AG08396 (cell line): ENCODE measurements around the gene RSBN1L.
A peak's percentile ranks its signal among the peaks of the same experiment; 100 is the strongest.

Experiments
- DNase-seq: peaks from one replicate; pipeline ENCODE4 v3.0.0; 2012; ENCODE audit warnings: low spot score, mixed read lengths

RSBN1L gene

DNA sequence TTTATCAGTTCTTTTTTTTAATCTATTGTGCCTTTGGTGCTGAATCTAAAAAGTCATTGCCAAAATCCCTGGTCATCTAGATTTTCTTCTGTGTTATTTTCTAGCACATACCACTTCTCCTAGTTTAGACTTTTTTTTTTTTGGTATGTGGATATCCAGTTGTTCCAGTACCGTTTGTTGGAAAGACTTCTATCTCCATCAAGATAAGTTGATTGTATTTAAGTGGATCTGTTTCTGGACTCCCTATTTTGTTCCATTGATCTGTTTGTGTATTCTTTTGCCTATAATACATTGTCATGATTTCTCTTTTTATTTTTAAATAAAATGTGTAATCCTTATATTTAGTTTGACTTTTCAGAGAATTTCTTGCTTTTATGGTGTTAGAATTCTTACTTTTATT lies 35.5 kb downstream of the RSBN1L start:
- DNase-seq = no peak

DNA sequence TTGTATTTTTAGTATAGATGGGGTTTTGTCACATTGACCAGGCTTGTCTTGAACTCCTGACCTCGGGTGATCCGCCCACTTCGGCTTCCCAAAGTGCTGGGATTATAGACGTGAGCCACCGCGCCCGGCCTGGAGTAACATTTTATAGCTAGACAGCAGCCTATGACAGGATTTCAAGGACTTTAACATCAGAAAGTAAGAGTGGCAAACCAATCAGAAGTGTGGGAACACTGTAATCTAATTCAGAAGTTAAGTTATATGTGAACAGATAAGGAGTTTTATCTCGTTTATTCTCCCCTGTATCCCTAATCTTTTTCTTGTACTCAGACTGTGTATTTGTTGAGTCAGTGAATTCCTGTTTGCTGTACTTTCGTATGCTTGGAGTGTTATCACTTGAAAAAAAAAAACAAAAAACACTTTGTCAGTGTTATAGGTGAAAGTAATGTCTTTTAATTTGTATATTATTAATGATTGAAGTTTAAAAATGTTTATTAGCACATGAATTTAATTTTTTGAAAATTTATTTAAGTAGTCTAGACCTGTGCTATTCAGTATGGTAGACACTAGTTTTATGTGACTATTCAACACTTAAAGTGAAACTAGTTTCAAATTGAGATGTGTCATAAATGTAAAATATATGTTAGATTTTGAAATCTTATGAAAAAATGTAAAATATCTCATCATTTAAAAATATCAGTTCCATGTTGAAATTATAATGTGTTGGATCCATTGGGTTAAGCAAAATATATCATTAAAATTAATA lies 38.6 kb downstream of the RSBN1L start:
- DNase-seq = no peak

DNA sequence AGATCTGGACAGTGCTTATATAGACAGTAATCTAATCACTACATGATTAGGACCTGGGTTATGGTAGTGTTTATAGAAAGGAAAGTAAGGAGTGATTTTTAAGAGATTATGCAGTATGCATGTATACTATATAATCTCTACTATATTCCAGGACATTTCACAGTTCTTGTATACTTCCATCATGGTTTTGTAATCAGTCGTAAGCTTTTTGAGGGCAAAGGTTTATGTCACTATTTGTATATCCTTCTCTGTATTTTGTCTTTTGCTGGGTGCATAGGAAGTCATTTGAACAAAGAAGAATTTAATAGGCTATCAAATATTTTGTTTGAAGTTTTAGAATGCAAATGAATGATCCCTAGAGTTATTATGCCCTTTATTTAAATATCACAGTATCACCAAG lies 39.2 kb downstream of the RSBN1L start:
- DNase-seq = no peak

DNA sequence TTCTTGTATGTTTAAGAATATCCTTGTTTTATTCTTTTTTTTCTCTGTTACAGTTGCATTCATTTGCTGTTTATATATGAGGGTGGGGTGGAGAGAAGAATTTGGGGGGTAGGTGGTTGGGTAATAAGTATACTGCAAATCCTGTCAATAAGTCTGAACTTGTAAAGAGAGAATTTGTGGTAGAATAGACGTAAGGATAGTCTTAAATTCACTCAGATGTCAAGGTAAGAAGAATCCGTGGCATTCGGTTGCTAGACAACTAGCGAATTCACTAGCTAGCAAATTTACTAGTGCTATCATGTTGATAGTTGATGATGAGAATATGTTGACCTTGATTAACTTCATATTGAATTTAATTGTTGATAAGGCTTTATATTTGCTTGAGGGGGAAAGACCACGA lies 40.7 kb downstream of the RSBN1L start:
- DNase-seq = no peak

DNA sequence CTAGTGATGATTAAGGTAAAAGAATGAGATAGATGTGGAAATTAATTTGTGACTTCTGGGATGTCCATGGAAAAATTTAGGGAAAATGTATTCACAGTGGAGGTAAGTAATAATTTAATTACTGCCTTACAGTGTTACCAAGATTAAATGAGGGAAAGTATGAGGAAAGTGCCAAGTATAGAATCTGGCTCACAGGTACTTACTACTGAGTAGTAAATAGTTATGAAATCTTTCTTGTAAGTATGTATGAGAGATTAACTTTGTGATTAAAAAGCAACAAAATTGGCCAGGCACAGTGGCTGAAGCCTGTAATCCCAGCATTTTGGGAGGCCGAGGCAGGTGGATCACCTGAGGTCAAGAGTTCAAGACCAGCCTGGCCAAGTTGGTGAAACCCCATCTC lies 42.1 kb downstream of the RSBN1L start:
- DNase-seq = no peak

DNA sequence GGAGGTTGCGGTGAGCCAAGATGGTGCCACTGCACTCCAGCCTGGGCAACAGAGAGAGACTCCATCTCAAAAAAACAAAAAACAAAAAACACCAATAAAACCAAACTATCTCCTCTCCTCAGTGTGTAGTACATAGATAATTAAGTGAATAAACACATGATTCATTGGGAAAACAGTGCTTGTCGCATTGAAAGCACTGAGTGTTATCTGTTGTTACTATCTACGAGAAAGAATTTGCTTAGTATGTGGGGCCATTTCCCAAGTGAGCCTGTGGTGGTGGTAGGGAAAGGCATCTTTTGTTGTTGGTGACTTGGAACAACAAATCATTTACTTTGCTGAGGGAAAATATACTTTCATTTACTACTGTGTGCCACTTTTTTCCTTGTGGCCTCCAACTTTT lies 42.6 kb downstream of the RSBN1L start:
- peak; percentile 44 for DNase-seq

DNA sequence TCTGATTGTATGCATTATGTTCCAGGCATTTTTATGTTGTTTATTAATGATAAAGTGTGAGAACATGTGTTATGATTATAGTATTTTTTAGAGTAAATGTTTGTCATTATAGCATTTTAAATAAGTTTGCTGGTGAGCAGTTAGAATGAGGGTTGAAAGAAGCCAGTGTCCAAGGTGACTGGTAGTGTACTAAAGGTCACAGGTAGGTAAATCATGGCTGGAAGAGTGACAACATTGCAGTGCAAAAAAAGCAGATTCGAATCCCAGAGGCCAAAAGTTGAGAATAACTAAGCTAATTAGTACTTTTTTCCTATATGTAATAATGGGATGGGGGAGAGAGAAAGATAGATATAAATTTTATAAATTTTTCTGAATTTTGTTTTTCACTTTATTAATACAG lies 44.0 kb downstream of the RSBN1L start:
- DNase-seq = no peak

DNA sequence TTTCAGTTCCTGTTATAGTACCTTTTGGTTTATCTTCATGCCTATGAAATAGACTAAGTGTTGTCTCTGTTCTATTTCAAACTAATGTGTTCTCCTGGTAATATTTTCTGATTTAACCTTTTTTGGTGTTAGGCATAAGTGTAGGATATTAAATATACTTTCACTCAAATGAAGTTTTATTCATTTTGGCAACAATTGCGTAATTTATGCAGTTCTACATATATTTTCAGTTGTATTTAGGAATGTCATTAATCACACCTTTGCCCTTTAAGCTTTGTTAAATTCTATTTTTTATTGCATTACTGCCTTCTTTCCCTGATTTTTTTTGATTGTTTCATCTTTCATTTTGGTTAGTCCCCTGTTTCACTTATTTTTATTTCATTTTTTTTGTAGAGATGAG lies 47.3 kb downstream of the RSBN1L start:
- DNase-seq = no peak

DNA sequence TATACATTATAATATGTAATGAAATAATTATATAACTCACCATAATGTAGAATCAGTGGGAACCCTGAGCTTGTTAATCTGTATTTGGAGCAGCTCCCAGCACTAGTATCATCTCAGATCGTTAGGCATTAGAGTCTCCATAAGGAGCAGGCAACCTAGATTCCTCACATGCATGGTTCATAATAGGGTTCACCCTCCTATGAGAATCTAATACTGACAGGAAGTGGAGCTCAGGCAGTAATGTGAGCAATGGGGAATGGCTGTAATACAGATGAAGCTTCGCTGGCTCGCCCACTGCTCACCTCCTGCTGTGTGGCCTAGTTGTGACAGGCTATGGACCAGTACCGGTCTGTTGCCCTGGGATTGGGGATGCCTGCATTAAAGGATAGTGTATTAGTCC lies 49.5 kb downstream of the RSBN1L start:
- DNase-seq = no peak

DNA sequence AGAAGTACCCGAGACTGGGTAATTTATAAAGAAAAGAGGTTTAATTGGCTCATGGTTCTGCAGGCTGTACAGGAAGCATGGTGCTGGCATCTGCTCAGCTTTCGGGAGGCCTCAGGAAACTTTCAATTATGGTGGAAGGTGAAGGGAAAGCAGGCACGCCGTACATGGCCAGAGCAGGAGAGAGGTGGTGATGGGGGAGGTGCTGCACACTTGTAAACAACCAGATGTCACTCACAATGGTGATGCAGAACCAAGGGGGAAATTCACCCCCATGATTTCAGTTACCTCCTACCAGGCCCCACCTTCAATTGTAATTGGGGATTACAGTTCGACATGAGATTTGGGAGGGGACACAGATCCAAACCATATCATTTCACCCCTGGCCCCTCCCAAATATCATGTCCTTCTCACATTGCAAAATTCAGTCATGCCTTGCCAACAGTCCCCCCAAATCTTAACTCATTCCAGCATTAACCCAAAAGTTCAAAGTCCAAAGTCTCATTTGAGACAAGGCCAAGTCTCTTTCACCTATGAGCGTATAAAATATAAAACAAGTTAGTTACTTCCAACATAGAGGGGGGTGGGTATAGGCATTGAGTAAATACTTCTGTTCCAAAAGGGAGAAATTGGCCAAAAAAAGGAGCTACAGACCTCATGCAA lies 50.0 kb downstream of the RSBN1L start:
- DNase-seq = no peak

DNA sequence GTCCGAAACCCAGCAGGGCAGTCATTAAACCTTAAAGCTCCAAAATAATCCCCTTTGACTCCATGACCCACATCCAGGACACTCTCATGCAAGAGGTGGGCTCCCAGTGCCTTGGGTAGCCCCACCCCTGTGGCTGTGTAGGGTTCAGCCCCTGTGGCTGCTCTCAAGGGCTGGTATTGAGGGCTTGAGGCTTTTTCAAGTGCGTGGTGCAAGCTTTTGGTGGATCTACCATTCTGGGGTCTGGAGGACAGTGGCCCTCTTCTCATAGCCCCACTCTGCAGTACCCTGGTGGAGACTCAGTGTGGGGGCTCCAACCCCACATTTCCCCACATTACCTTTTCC lies 50.5 kb downstream of the RSBN1L start:
- no peak for DNase-seq

DNA sequence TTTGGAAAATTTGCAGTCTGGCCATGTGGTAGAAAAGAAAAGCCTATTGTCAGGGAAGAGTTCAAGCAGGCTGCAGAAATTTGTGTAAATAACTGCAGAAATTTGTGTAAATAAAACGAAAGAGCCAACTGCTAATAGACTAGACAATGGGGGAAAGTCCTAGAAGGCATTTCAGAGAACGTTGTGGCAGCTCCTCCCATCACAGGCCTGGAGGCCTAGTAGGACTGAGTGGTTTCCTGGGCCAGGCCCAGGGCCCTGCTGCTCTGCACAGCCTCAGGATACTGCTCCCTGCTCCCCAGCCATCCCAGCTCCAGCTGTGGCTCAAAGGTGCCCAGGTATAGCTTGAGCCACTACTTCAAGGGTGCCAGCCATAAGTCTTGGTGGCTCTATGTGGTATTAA lies 50.9 kb downstream of the RSBN1L start:
- DNase-seq = no peak

DNA sequence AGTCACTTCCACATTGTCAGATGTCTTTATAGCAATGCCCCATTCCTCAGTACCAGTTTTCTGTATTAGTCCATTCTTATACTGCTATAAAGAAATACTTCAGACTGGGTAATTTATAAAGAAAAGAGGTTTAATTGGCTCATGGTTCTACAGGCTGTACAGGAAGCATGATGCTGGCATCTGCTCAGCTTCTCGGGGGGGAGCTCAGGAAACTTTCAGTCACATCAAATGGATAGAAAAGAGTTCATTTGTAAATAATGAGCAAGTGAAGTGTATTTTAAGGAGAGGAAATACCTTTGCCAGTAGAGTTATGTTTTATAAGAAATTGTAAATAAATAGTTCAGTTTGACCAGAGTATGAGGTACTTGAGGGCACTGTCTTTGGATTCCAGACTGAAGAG lies 51.5 kb downstream of the RSBN1L start:
- no peak for DNase-seq

DNA sequence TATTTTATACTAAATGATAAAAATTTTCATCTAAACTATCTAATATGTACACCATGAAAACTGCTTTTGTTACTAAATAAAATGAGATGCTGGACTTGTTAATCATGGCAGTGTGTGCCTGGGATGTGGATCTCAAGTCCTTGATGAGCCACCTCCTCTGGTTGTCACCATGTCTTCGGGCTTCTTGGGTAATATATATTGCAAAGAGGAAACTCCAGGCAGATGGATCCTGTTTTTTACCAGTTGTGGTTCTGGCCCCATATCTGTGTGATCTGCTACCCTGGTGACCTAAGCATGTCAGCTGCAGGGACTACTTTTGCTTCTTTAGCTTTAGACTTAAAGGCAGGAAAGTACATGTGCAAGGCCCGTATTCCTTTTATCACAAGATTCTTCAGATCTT lies 55.8 kb downstream of the RSBN1L start:
- no peak for DNase-seq

DNA sequence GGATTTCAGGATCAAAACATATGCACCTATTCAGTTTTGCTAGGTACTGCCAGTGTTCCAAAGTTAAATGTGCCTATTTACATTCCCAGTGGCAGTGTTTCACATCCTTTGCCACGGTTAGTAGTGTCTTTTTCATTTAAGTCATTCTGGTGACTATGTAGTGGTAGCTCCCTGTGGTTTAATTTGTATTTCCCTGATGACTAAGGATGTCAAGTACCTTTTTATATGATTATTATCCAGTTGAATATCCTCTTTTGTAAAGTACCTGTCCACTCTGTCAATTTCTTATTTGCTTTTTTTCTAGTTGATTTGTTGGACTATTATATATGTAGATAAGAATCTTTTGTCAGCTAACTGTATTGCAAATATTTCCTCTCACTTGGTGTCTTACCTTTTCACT lies 56.9 kb downstream of the RSBN1L start:
- no peak for DNase-seq

DNA sequence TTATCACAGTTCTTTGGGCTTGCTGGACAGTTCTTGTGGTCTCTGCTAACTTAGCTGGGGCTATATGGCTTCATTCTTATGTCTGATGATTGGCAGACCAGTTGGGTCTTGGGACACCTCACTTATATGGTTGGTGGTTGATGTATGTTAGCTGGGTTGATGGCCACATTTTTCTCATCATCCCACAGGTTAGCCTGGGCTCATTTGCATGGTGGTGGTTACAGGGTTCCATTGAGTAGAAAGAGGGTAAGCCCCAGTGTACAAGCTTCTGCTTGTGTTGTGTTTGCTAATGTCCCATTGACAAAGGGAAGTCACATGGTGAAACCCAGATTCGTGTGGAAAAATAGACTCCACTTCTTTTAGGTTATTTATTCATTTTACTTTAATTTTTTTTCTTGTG lies 61.3 kb downstream of the RSBN1L start:
- no peak for DNase-seq

DNA sequence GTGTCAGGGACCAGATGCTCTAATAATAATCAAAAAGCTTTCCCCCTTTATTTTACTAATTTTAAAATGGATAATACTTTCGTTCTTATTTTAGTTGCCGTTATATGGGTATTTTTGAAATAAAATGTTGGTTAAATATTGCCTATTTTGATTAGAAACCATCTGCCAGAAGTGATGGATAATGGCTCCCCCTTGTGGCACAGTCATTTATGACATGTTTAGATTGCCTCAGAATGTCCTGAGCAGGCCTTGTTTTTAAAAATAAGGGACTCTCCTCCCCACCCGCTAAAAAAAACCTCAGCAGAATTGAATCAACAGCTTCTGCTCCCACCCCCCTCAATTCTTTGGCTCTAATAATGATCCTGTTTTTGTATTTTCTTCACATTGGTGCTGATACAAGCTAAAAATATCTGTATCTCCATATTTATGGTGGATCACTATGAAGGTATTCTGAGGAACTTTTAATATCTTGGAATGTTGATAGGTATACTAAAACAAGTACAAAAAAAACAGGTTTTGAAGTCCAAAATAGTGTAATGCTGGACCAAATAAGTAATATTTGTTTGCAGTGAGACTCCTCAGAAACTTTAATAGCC lies 63.1 kb downstream of the RSBN1L start:
- DNase-seq = peak; percentile 26

DNA sequence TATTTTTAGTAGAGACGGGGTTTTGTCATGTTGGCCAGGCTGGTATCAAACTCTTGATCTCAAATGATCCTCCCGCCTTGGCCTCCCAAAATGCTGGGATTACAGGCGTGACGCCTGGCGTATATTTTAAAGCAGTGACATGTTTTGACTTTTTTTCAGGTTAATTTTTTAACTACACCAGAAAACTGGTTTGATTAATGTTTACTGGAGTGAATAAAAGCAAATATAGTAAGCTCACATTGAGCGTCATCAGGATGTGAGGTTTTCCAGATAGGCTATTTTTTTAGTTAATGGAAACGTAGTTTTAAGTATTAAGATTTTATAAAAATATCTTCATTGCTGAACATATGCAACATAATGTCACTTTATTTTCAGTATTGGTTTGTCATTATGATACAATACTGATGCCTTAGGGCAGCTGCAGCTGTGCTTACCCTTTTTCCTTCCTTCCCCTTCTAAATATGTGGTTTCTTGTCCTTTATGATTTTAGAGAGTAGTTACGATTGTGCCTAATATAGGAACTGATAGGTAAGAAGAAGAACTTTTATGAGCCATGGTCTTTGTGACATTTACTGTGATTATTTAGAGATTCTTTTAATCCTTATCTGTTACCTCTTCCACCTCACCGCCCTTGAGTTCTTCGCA lies 64.7 kb downstream of the RSBN1L start:
- DNase-seq = no peak

DNA sequence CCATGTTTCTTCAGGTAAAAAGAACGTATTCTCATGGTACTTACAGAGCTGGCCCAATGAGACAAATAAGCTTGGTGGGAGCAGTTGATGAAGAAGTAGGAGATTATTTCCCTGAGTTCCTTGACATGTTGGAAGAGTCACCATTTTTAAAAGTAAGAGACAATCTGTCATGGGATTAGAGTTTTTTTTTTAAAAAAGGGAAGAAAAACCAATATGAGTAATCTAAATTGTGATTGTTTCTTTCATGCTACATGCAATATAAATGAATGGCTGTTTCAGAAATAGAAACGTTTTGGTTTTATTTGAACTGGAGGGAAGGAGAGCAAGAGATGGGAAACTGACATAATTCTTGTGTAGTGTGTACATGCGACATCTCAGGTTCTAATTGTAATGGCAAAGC lies 69.2 kb downstream of the RSBN1L start:
- DNase-seq = no peak

DNA sequence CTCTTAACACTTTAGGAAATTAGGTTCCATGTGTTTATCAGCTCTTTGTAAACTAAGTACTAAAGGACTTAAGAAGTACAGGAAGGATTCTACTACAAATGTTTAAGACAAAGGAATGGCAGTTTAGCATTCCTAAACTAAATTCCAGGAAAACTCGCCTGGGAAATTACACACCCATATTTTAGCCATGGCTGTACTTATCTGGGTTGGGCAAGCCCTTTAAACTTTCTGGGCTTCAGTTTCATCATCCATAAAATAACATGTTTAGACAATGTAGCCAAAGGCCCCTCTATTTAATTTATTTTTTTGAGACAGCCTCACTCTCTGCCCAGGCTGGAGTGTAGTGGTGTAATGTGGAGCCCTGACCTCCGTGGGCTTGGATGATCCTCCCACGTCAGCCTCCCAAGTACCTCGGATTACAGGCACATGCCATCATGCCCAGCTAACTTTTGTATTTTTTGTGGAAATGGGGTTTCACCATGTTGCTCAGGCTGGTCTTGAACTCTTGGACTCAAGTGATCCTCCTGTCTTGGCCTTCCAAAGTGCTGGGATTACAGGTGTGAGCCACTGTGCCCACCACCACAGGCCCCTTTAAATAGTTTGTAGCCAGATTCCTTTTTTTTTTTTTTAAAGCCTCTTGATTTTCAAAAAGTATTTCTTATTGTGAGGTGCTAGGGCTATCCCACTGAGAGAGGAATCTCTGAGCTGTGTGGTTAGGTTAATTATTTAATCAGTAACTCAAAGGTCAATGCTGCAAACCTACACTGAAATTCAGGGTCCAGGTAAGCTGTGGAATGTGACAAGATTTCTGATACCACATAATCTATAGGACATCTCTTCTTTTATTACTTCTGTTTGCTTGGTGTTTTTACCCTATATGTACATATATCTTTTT lies 69.9 kb downstream of the RSBN1L start:
- peak; percentile 5 for DNase-seq

DNA sequence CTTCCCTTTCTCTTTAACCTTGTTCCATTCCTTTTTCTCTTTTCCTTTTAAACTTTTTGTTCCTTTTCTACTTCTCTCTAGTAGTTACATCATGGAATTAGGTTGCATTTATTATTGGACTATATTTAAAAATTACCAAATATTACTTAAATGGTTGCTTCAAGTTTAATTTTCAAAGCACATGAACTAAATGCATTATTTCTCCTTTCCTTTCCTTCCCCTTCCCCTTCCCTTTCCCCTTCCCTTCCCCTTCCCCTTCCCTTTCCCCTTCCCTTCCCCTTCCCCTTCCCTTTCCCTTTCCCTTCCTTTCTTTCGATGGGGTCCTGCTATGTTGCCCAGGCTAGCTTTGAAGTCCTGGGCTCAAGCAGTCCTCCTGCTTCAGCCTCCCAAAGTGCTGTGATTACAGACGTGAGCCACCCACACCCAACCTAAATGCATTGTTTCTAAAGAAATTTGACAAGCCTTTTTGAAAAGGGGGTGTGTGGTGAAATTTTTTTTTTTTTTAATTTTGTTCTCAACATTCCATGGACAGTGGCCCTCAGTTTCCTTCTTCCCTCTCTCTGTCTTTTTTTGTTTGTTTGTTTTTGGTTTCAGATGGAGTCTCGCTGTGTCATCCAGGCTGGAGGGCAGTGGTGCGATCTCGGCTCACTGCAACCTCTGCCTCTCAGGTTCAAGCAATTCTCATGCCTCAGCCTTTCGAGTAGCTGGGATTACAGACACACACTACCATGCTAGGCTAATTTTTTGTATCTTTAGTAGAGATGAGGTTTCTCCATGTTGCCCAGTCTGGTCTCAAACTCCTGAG lies 70.7 kb downstream of the RSBN1L start:
- no peak for DNase-seq
